Stimulated activated CD4-positive, alpha-beta T cell treated with anti-CD3 and anti-CD28 coated beads, Interleukin-4, amount 100 ng/mL, for 4 hours (primary cell): ENCODE measurements around the gene SLC66A1.

ENCODE experiments used
- DNase-seq, 2 experiments: peaks; one replicate each; pipeline ENCODE4 v3.0.0-alpha.2; 2020

SLC66A1 gene

DNA sequence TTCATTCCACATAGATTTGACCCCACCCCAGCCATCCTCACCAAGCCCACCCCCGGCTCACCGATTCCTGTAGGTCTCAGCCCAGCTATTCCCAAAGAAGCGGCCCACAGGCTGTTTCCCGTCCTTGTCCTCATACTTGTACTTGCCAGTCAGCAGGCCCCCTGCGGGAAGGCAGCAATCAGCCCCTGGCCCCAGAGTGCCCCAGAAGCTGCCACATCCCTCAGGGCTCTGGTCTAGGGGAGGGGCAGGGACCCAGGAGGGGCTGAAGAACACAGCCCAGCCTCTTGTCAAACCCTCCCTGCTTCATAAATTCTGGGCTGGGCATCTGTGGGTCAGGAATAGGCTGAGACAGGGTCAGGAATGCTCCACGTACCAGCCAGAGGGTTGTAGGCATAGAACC lies 5.2 kb upstream of the SLC66A1 start:
- DNase-seq = no peak

DNA sequence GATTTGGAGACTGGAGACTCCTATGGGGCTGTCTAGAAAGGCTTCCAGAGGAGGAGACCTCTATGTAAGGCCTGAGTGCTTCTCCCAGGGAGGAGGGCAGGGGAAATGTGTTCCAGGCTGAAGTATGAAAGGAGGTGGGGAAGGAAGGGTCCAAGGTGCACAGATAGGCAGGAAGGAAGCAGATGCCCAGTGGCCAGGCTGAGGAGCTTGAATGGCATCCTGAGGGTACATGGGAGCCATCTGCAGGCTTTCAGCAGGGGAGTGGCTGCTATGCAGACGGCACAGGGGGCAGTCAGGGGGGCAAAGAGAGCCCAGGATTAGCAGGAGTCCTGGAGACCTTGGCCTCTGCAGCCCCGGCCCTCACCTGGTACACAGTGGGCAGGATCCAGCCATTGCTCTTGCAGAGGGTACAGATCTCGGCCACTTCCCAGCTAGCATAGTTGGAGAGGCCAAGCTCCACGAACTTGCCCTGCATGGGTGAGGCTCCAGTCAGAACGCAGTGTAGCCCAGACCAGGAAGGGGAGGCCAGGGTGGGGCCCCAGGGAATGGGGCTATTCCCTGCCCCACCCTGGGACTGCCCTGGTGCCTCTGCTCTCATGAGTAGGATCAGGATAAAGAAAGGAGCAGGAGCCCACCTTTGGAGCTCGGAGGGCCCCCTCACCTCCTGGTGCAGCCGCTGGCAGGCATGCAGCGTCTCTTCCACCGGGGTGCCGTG lies 4.2 kb upstream of the SLC66A1 start:
- DNase-seq = no peak

DNA sequence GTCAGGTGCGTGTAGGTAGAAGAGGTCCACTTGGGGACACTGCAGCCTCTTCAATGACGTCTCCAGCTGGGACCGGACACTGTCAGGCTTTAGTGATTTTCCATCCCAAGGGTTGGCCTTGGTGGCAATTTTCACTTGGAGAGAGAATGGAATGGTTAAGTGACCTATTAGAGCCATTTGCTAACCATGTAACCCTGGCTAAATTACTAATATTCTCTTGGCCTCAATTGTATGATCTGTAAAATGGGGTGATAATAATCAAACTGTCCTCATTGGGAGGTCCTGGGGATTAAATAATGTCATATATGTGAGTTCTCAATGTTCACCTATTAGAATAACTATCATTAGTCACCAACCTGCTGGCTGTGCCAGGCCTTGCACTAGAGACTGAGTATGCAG lies 3.6 kb upstream of the SLC66A1 start:
- DNase-seq = no peak

DNA sequence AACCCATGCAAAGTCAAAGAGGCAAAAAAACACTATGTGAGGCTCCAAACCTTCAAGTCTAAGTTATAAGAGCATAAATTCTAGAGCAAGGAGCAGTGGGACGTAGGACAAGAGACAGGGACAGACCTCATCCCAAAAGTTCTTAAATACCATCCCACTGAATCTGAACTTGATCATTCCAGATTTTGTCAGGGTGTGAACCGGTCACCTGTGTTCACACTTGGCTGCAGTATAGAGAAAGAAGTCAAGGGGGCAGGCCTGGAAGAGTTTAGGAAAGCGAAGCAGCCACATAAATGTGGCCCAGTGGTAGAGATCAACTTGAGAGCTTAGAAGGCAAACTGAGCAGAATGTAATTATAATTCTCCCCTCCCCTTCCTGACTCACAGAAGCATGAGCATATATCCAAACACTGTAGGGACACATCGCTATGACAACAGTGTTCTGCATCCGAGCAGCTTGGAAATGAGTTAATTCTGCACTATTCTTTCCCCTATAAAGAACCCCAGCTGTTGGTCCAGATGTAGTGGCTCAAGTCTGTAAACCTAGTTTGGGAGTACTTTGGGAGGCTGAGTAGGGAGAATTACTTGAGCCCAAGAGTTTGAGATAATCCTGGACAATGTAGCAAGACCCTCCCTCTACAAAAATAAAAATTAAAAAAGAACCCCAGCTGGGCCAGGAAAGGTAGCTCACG lies 2.9 kb upstream of the SLC66A1 start:
- no peak for DNase-seq

DNA sequence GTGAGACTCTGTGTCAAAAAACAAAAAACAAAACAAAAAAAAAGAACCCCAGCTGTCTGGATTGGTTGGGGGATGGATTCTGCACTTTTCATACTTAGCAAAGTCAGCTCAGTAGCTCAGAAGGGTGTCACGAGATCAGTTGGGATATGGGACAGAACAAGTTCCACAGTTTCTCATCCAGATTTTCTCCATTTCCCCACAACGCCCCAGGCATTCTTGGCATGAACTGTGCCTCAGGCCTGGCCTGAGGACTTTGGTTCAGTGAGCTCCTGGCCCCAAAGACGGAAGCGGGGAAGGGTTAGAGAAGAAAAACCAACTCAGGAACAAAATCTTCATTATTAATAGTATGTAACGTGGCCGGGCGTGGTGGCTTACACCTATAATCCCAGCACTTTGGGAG lies 2.1 kb upstream of the SLC66A1 start:
- no peak for DNase-seq

DNA sequence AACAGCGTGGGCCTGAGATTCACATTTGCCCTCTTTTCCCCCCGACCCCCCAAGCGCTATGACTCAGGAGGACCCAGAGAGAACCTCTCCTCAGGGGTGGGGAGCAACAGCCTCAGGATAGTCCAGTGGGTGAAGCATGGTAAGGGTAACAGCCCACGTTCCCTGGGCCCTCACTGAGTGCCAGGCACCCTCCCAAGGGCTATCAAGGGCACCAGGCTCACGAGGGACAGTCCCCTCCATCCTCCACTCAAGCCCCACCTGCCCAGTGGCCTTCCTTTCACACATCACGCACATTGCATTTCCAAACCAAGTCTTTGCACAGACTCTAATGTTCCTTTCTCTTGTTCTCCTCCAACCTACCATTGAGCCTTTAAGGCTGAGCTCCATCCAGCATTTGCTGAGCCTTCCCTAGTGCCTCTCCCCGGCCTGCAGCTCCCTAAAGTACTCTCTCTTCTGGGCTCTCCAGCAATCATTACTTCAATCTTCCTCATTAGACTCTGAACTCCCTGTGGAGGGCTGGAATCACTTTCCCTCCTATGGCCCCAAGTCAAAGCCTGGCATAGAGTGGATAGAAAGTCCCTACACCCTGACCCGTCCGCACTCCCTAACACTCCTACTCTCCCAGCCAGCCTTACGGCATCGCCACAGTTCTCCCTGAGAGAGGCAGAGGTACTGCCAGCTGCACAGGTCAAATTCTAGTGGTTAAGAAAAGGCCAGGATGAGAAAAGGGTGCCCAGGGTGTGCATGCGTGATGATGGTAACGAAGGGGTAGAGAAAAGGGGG lies 1.2 kb upstream of the SLC66A1 start:
- no peak for DNase-seq

DNA sequence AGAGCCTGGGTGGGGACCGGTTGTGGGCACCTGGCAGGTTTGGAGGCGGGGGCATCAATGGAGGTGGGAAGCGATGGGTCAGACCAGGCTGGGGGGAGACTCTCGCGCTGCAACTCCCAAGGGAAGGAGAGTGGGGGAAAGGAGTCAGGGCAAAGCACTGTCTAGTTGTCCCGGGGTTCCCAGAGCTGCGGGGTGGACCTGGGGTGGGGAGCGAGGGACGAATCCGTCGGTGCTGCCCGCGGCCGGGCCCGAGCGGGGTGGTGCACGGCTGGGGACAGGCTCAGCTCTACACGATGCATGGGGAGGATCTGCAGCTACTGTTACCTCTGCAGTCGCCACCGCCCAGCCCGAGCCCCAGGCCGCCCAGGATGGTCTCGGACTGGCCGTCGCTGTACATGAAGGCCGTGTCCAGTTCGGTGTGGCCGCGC lies 609 bp upstream of the SLC66A1 start:
- peak in 1 of 2 experiments; percentile 18 for DNase-seq

DNA sequence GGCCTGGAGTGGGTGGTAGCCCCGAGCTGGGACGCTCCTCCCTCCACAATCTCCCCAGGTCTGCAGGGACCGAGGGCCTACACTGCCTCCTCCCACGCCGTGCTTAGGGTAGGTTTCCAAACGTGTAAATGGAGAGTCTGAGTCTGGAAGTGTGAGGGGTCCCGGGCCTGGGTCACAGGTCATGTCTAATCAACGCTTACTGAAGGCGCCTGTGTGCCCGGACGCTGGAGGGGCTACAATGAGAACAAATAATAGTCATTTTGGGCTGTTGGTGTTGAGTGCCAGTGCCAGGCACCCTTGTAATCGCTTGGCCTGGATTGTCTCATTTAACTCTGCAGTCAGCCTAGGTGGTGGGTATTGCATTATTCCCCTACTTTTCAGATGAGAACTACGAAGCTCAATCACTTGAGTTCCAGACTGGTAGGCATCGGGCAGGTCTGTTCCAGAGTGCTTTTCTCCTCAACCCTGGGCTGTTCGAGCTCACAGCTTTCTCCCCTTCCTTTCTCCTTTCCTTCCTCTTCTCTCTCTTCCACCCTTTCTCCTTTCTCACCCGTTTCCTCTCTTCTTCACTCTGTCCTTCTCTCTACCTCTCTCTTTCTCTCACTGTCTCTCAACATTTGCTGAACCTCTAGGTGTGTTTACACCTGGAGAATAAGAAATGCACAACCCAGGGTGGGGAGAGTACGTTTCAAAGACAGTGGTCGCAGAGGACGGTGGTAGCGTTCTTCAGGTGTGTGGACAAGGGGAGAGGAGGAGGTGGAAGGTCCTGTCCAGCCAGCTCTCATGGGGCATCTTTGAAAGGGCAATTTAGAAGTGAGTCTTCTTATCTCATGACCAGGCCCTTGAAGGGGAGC lies 883 bp downstream of the SLC66A1 start:
- peak in 1 of 2 experiments; percentile 26 for DNase-seq

DNA sequence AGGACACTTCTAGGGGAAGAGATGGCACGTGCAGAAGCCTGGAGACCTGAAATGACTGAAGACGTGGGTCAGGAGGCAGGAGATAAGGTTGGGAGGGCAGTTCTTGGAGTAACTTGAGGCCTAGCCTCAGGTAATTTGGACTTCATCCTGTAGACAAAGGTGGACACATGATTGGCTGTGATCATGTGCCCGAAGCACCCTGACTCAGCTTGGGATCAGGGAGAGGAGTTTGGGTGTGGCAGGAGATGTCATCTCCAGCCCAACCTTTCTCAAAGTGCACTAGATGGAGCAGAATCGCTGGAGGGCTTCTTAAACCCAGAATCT lies 1.5 kb downstream of the SLC66A1 start:
- DNase-seq = no peak

DNA sequence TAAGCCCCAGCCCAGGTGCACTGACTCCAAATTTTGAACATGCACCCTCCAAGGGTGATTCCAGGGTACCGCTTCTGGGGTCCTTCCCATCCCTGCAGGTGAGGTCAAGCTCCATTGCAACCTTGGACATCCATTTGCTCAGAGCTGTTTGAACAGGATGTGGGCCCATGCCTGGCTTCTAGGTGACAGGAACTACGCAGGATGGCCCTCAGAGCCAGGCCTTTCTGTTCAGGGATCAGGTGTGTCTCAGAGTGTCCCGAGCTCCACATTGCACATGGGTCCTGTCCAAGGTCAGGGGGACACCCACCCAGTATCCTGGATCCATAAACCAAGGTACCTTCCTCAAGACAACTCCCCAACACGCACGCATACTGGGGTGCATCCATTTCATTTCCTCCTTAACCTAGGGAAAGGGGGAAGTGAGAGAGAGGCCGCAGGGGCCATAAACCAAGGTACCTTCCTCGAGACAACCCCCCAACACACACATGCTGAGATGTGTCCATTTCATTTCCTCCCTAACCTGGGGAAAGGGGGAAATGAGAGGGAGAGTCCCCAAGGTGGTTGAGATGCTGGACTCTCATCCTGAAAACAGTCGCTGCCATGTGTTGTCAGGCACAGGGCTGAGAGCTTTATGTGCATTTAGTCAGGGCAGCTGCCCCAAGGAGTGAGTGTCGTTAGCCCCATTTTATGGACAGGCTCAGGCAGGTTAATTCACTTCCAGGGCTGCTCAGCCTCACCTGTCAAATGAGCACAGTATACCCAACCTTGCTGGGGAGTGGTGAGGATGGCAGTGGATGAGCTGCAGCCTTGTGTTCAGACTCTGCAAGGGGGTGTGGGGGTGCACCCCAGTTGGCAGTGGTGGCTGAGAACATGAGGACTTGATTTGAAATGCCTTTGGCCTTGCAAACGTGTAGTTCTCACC lies 2.1 kb downstream of the SLC66A1 start:
- no peak for DNase-seq

DNA sequence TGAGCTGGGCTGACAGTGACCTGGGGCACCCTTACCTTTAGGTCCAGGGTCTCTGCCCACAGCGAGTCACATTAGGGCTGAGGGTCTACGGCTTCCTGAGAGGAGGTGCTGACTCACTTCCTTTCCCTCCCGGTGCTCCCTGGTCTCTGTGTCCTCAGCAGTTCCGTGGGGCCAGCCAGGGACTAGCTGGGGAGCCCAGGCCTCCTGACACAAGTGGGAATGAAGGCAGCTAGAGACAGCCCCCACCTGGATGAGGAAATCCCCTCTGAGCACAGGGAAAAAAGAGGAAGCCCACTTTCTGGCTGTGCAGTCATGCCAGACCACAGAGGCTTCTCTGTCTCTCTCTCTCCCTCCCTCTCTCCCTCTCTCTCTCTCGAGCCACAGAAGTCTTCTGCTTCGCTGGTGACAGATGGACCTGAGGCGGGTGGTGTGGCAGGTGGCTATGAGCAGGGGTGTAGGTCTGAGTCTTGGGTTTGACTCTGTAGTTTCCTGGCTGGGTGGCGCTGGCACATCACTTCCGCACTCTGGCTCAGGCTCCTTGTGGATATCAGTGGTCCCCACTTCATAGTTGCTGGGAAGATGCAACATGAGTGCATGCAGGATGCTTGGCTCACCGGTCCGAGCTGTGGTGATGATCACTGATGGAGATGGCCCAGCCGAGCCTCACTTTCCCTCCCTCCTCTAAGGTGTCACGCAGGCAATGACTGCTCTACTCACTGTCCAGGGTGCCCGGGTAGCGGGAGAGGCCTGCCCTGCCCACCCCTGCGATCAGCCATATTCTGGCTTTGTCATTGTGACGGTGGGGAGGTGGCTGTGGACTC lies 3.5 kb downstream of the SLC66A1 start:
- no peak for DNase-seq

DNA sequence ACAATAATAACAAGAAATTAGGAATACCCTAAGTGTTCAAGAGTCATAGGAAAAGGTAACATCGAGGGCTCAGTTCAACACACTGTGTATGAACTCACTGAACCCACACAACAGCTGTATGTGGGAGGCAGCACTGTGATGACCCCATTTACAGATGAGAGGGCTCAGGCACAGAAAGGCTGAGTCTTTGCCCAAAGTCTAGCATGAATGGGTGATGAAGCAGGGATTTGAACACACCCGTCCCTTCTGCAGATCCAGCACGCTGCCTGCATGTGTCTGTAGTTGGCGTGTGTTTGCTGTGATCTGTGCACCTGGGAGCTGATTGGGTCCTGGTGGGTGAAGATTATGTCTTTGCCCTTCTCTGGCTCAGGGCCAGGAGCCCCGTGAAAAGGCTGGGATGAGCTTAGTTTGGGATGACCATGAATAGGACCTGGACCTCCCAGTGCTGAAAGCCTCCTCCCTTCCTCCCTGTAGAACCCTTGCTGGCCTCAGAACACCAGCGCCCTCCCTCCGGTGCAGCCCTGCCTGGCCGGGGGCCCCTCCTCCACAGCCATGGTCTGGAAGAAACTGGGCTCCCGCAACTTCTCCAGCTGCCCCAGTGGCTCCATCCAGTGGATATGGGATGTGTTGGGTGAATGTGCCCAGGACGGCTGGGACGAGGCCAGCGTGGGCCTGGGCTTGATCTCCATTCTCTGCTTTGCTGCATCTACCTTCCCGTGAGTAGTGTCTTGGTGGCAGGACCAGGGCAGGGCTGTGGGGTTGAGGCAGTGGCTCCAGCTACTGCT lies 5.2 kb downstream of the SLC66A1 start:
- DNase-seq = no peak

DNA sequence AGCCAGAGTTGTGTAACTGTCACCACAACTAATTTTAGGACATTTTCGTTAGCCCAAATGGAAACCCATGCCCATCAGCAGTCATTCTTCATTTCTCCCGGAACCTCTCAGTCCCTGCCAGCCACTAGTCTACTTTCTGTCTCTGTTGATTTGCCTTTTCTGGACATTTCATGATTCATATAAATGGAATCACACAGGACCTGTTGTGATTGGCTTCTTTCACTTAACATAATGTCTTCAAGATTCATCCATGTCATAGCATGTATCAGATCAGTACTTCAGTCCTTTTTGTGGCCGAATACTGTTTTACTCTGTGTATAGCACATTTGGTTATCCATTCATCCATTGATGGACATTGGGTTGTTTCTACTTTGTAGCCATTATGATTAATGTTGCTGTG lies 7.1 kb downstream of the SLC66A1 start:
- DNase-seq = no peak

DNA sequence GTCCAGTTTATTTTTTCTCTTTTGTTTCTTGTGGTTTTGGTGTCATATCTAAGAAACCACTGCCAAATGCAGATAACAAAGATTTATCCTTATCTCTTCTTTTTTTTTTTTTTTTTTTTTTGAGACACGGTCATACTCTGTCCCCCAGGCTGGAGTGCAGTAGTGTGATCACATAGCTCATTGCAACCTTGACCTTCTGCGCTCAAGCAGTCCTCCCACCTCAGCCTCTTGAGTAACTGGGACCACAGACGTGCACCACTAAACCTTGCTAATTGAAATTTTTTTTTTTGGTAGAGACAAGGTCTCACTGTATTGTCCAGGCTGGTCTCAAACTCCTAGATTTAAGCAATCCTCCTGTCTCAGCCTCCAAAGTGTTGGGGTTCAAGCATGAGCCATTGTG lies 8.9 kb downstream of the SLC66A1 start:
- no peak for DNase-seq

DNA sequence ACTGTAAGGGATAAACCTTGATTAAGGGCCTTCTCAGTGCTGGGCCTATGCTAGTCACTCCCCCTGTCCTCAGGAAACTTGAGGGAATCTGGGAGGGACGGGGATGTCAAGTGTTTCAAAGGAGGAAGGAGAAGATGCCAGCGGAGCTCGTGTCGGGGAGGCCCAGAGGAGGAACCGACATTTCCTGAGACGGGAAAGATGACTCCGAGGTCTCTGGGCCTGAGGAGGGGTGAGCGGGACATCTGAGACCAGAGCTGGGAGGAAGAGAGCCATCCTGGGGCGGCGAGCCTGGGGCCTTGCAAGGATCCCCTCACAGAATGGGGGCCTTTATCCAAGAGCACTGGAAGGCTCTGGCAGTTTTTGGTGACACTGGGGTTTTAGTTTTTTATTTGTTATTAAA lies 10.4 kb downstream of the SLC66A1 start:
- no peak for DNase-seq

DNA sequence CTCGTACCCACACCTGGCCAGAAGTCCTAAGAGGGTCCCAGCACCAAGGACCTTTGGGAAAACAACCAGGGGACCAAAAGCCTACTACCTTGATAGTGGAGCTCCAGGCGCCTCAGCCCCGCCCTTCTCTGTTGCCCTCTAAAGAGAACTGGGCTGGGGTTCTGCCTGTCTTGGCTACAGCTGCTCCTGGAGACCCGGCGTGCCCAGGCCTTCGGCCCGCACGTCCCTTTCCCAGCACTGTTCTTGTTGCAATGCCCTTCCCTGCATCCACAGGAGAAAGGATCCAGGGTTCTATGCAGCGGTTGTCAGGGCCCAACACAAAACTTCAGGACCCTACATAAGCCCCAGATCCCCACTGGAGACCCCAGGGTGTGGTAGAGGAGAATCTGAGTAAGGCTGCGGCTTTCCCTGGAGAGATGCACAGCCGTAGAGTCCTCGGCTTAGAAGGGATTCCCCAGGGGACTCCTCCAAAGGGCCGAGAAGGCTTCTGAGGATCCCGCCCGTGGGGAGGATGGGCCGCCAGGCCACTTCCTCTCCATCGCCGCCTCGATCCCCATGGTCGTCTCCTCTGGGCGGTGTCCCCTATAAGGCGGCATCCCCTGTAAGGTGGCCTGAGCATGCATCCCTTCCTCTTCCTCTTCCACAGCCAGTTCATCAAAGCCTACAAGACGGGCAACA lies 12.0 kb downstream of the SLC66A1 start:
- DNase-seq = no peak

DNA sequence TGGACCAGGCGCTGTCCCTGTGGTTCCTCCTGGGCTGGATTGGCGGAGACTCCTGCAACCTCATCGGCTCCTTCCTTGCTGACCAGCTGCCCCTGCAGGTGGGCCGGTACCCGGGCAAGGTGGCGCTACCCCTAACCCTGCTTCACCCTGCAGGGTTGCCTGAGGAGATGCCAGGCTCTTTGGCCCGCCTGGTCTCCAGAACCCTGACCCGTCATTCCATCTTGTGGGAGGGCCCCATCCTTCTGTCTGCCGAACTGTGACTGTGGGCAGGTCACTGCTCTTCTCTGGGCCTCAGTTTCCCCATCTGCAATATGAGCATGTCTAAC lies 12.5 kb downstream of the SLC66A1 start:
- DNase-seq = no peak

DNA sequence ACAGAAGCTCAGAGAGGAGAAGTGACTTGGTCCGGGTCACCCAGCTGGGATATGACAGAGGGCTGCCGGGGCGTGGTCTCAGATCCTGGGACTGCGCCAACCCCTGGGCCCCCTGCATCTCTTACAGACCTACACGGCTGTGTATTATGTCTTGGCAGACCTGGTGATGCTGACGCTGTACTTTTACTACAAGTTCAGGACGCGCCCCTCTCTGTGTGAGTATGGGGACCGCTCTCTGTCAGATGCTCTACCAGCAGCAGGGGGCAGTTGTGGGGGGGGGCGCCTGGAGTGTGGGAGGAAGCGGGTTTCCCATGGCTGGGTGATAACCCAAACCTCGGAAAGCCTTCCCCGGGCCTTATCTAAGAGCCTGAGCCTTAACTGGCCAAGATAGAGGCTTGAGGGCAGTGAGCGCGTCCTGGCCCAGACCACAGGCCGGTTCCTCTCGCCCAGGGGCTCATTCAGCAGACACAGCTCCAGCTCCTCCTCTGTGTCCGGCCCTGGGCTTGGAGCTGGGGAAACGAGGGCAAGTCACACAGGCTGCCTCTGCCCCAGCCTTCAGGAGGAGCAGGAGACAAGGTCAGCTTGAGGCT lies 13.3 kb downstream of the SLC66A1 start:
- DNase-seq = no peak
